Neuron (in vitro differentiated cells): ENCODE data around the gene SP2.

ENCODE experiments used
- H2AFZ ChIP-seq: one replicate; pipeline ENCODE4 v1.6.1; 2013; ENCODE audit warnings: low read depth, mild to moderate bottlenecking, inconsistent platforms, low read length, moderate library complexity
- H3K27me3 ChIP-seq: one replicate; pipeline ENCODE4 v1.6.1; 2013; ENCODE audit warnings: low read length; ENCODE audit not compliant: insufficient read depth
- H3K36me3 ChIP-seq: one replicate; pipeline ENCODE4 v1.6.1; 2013; ENCODE audit warnings: low read length; ENCODE audit not compliant: insufficient read depth
- H3K4me1 ChIP-seq: one replicate; pipeline ENCODE4 v1.6.1; 2013; ENCODE audit warnings: low read length; ENCODE audit not compliant: insufficient read depth
- H3K4me3 ChIP-seq: 2 replicates; pipeline ENCODE4 v1.5.1; 2013; ENCODE audit warnings: mild to moderate bottlenecking, low read length, moderate library complexity
- H3K9me3 ChIP-seq: one replicate; pipeline ENCODE4 v1.6.1; 2013; ENCODE audit warnings: low read length

Gene SP2

GRCh38 chr17:47942568-47942967 lies 46.5 kb downstream of the SP2 start:
- no peaks in the 10 kb centered on the region for H3K27me3 ChIP-seq
- H3K9me3 ChIP-seq, result no peaks in the 10 kb centered on the region
- peak overlapping the region; percentile 65 for H3K4me3 ChIP-seq
- H3K4me1 ChIP-seq, result peaks cover 20% of the 10 kb centered on the region
- no peak overlapping the region for H2AFZ ChIP-seq
- H3K36me3 ChIP-seq, result no peaks in the 10 kb centered on the region

GRCh38 chr17:47945080-47945479 lies 49.0 kb downstream of the SP2 start:
- Histone ChIP-seq H3K27me3 (no peaks in the 10 kb centered on the region), H3K9me3 (no peaks in the 10 kb centered on the region), H3K4me1 (peaks cover 18% of the 10 kb centered on the region), H2AFZ (no peak overlapping the region), H3K36me3 (no peaks in the 10 kb centered on the region), H3K4me3 (no peak overlapping the region)

GRCh38 chr17:47945529-47946508 lies 49.8 kb downstream of the SP2 start:
- H3K27me3 ChIP-seq, result no peaks in the 10 kb centered on the region
- no peaks in the 10 kb centered on the region for H3K36me3 ChIP-seq
- H2AFZ ChIP-seq, result no peak overlapping the region
- H3K4me1 ChIP-seq, result peaks cover 17% of the 10 kb centered on the region
- no peak overlapping the region for H3K4me3 ChIP-seq
- H3K9me3 ChIP-seq, result no peaks in the 10 kb centered on the region

GRCh38 chr17:47946516-47946915 lies 50.5 kb downstream of the SP2 start:
- H2AFZ ChIP-seq, result no peak overlapping the region
- H3K4me1 ChIP-seq, result peaks cover 13% of the 10 kb centered on the region
- no peaks in the 10 kb centered on the region for H3K9me3 ChIP-seq
- no peaks in the 10 kb centered on the region for H3K36me3 ChIP-seq
- no peaks in the 10 kb centered on the region for H3K27me3 ChIP-seq
- no peak overlapping the region for H3K4me3 ChIP-seq

- Histone ChIP-seq H3K4me3 (no peak overlapping the region), H3K36me3 (no peaks in the 10 kb centered on the region), H3K4me1 (peaks cover 9% of the 10 kb centered on the region), H3K9me3 (no peaks in the 10 kb centered on the region), H3K27me3 (no peaks in the 10 kb centered on the region), H2AFZ (no peak overlapping the region)
Measured at GRCh38 chr17:47946929-47947397, 50.9 kb downstream of the SP2 start.

- Histone ChIP-seq H3K36me3 (no peaks in the 10 kb centered on the region), H3K4me1 (peaks cover 4% of the 10 kb centered on the region), H3K27me3 (no peaks in the 10 kb centered on the region), H2AFZ (peak overlapping the region; percentile 49), H3K9me3 (no peaks in the 10 kb centered on the region), H3K4me3 (no peak overlapping the region)
Measured at GRCh38 chr17:47948706-47949196, 52.7 kb downstream of the SP2 start.

- H3K4me3 ChIP-seq, result peak overlapping the region; percentile 26
Measured at GRCh38 chr17:47949197-47949759, 53.2 kb downstream of the SP2 start.

GRCh38 chr17:47949946-47950345 lies 53.9 kb downstream of the SP2 start:
- peaks cover 4% of the 10 kb centered on the region for H3K4me1 ChIP-seq
- no peaks in the 10 kb centered on the region for H3K36me3 ChIP-seq
- no peaks in the 10 kb centered on the region for H3K9me3 ChIP-seq
- H2AFZ ChIP-seq, result no peak overlapping the region
- no peak overlapping the region for H3K4me3 ChIP-seq
- no peaks in the 10 kb centered on the region for H3K27me3 ChIP-seq

More at GRCh38 chr17:47949197-47949759, 53.2 kb downstream of the SP2 start:
- H3K36me3 ChIP-seq, result no peaks in the 10 kb centered on the region
- H3K4me1 ChIP-seq, result peaks cover 4% of the 10 kb centered on the region
- H2AFZ ChIP-seq, result peak overlapping the region; percentile 49
- H3K9me3 ChIP-seq, result no peaks in the 10 kb centered on the region
- no peaks in the 10 kb centered on the region for H3K27me3 ChIP-seq

- Histone ChIP-seq H3K9me3 (no peaks in the 10 kb centered on the region), H3K27me3 (no peaks in the 10 kb centered on the region), H3K36me3 (no peaks in the 10 kb centered on the region), H3K4me3 (no peak overlapping the region), H3K4me1 (peaks cover 4% of the 10 kb centered on the region), H2AFZ (no peak overlapping the region)
Measured at GRCh38 chr17:47950448-47950847, 54.4 kb downstream of the SP2 start.

- peaks cover 11% of the 10 kb centered on the region for H3K4me1 ChIP-seq
- no peak overlapping the region for H2AFZ ChIP-seq
- no peak overlapping the region for H3K4me3 ChIP-seq
- H3K9me3 ChIP-seq, result no peaks in the 10 kb centered on the region
- H3K36me3 ChIP-seq, result no peaks in the 10 kb centered on the region
- peaks cover 6% of the 10 kb centered on the region for H3K27me3 ChIP-seq
Measured at GRCh38 chr17:47952171-47953021, 56.4 kb downstream of the SP2 start.

GRCh38 chr17:47953909-47954308 lies 57.9 kb downstream of the SP2 start:
- Histone ChIP-seq H3K27me3 (peaks cover 14% of the 10 kb centered on the region), H3K36me3 (no peaks in the 10 kb centered on the region), H2AFZ (no peak overlapping the region), H3K4me1 (peaks cover 12% of the 10 kb centered on the region), H3K4me3 (no peak overlapping the region), H3K9me3 (no peaks in the 10 kb centered on the region)

- no peak overlapping the region for H3K4me3 ChIP-seq
- peaks cover 21% of the 10 kb centered on the region for H3K27me3 ChIP-seq
- peaks cover 7% of the 10 kb centered on the region for H3K4me1 ChIP-seq
- no peak overlapping the region for H2AFZ ChIP-seq
- H3K36me3 ChIP-seq, result no peaks in the 10 kb centered on the region
- no peaks in the 10 kb centered on the region for H3K9me3 ChIP-seq
Measured at GRCh38 chr17:47955497-47956461, 59.7 kb downstream of the SP2 start.
